ENCODE results near the gene SLC34A2. TPM values are rescaled to one million over a fixed set of nuclear protein-coding genes. Genes with fewer than 3 reads are reported as not detected.

The SLC34A2 gene
- total RNA-seq, 2 donors from 2014 or later = 3.3 TPM; not detected in 1

DNA sequence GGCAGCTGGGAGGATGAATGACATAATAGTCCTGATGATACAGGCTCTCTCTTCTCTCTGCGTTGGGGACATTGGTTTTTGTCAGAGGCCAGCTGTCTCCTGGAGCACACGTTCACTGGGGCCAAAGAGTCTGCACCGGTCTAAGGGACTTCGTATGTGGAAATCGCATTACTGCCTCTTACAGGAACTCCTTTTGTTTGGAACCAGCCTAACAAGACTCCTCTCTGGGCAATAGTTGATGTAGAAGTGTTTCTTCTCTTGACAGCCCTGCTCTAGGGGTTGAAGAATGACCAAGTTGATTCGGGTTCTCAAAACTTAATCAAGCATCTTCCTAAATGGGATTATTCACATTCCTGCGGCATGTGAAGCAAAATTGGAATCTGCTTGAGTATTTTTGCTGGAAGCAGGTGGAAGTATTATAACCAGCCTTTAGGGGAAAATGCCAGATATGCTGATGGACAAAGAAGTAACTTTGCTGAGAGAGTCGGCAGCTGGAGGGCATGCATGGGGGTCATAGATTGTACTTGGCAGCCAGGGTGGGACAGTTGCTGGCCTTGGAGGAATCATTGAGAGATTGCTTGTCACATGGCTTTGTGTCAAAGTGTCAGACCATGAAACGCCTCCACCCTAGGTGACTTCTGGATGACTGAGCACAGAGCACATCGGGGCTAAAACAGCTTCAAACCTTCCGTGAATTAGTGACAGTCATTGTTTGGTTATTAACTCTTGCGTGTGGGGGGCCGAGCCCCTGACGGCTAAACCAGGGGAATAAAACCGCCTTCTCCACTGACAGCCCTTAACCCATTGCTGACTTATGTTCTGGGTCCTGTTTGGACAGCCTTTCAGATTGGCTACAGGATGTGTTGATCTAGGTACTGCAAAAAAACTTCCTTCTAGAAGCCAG, 34.4 kb upstream of the SLC34A2 start:
- TF ChIP-seq, protein P1, sequence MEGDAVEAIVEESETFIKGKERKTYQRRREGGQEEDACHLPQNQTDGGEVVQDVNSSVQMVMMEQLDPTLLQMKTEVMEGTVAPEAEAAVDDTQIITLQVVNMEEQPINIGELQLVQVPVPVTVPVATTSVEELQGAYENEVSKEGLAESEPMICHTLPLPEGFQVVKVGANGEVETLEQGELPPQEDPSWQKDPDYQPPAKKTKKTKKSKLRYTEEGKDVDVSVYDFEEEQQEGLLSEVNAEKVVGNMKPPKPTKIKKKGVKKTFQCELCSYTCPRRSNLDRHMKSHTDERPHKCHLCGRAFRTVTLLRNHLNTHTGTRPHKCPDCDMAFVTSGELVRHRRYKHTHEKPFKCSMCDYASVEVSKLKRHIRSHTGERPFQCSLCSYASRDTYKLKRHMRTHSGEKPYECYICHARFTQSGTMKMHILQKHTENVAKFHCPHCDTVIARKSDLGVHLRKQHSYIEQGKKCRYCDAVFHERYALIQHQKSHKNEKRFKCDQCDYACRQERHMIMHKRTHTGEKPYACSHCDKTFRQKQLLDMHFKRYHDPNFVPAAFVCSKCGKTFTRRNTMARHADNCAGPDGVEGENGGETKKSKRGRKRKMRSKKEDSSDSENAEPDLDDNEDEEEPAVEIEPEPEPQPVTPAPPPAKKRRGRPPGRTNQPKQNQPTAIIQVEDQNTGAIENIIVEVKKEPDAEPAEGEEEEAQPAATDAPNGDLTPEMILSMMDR (IDR thresholded peaks at IDR 0.05) = no peak
- Histone ChIP-seq H3K4me3 (no peak overlapping the region), H3K27me3 (no peaks in the 10 kb centered on the region), H3K36me3 (no peaks in the 10 kb centered on the region), H3K4me1 (no peaks in the 10 kb centered on the region), H3K9ac (ENCODE audit: low read depth in 2 of 2, low read length in 2 of 2) (no peak overlapping the region), H3K27ac (no peak overlapping the region), H3K9me3 (no peaks in the 10 kb centered on the region)
- intact Hi-C loops (cut with DNase I) = no loop called here
- DNase-seq = no peak

GRCh38 chr4:25624616-25625015, 31.0 kb upstream of the SLC34A2 start:
- Histone ChIP-seq H3K36me3 (no peaks in the 10 kb centered on the region), H3K4me3 (no peak overlapping the region), H3K27me3 (no peaks in the 10 kb centered on the region), H3K9me3 (no peaks in the 10 kb centered on the region), H3K4me1 (no peaks in the 10 kb centered on the region), H3K9ac (ENCODE audit: low read depth in 2 of 2, low read length in 2 of 2) (no peak overlapping the region), H3K27ac (no peak overlapping the region)
- TF ChIP-seq, protein P1 (IDR thresholded peaks at IDR 0.05) = no peak
- DNase-seq = no peak
- intact Hi-C loops (cut with DNase I) = no loop called here

DNA sequence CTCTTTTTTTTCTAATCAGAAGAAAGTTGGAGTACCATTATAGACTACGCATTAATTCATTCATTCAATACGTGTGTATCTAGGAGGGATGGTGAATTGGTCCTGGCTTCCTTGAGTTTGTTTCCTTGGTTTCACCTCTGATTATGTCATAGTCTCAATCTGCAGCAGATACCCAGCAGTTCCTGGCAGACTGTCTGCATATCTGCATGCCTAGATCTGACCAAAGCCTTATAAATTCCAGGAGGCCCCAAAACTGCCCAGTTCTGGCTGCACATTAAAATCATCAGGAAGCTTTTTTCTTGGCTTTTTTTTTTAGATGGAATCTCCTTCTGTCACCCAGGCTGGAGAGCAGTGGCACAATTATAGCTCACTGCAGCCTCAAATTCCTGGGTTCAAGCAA, 27.2 kb upstream of the SLC34A2 start:
- intact Hi-C loops (cut with DNase I) = no loop called here
- Histone ChIP-seq H3K4me3 (no peak overlapping the region), H3K27me3 (no peaks in the 10 kb centered on the region), H3K27ac (no peak overlapping the region), H3K9ac (ENCODE audit: low read depth in 2 of 2, low read length in 2 of 2) (no peak overlapping the region), H3K4me1 (no peaks in the 10 kb centered on the region), H3K9me3 (no peaks in the 10 kb centered on the region), H3K36me3 (no peaks in the 10 kb centered on the region)
- DNase-seq = no peak
- TF ChIP-seq, protein P1 (IDR thresholded peaks at IDR 0.05) = no peak

DNA sequence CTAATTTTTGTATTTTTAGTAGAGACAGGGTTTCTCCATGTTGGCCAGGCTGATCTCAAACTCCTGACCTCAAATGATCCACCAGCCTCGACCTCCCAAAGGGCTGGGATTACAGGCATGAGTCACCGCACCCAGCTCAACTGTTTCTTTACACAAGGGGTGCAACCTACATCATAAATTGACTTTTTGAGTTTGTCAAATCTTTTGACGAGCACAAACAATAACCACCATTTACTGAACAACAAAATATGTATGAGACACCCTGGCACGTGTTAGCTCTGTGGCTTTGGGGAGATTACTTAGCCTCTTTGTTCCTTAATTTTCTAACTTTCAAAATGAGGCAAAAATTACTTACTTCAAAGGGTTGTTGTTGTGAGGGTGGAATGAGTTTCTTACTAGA, 23.5 kb upstream of the SLC34A2 start:
- H3K36me3 ChIP-seq = no peaks in the 10 kb centered on the region
- H3K4me3 ChIP-seq = no peak overlapping the region
- no peaks in the 10 kb centered on the region for H3K4me1 ChIP-seq
- no peak overlapping the region for H3K27ac ChIP-seq
- H3K27me3 ChIP-seq = no peaks in the 10 kb centered on the region
- H3K9ac ChIP-seq (ENCODE audit: low read depth in 2 of 2, low read length in 2 of 2) = no peak overlapping the region
- TF ChIP-seq, protein P1 (IDR thresholded peaks at IDR 0.05) = no peak
- intact Hi-C loops (cut with DNase I) = no loop called here
- no peak for DNase-seq
- no peaks in the 10 kb centered on the region for H3K9me3 ChIP-seq

- Histone ChIP-seq H3K9me3 (no peaks in the 10 kb centered on the region), H3K4me3 (no peak overlapping the region), H3K27ac (no peak overlapping the region), H3K4me1 (no peaks in the 10 kb centered on the region), H3K9ac (ENCODE audit: low read depth in 2 of 2, low read length in 2 of 2) (no peak overlapping the region), H3K27me3 (no peaks in the 10 kb centered on the region), H3K36me3 (no peaks in the 10 kb centered on the region)
- DNase-seq = no peak
- TF ChIP-seq, protein P1 (IDR thresholded peaks at IDR 0.05) = no peak
- intact Hi-C loops (cut with DNase I) = no loop called here
These were observed 22.1 kb upstream of the SLC34A2 start for GRCh38 chr4:25633541-25633940.
